Stomach (tissue), 9 donors: Measurements from ENCODE around the gene SELENOW. TPM values are rescaled to one million over a fixed set of nuclear protein-coding genes. Genes with fewer than 3 reads are reported as not detected.

Experiments used
- DNase-seq, 2 donors: peaks; one replicate each; pipeline versions ENCODE4 v3.0.0 to v3.0.0-alpha.2; 2013 to 2019
- H3K27ac ChIP-seq, 5 donors: fragments of 200-600 bp in 4 of 5; sonication (generic) in 4 of 5; one replicate each; pipeline ENCODE4 v1.5.1; 2013 to 2019; ENCODE audit warnings: mild to moderate bottlenecking in 1 of 5, moderate library complexity in 1 of 5
- H3K27me3 ChIP-seq, 3 donors: fragments of 200-600 bp; sonication (generic); one replicate each; pipeline ENCODE4 v1.5.1; 2017 to 2019; ENCODE audit warnings: mixed run types in 1 of 3
- H3K36me3 ChIP-seq, 4 donors: fragments of 200-600 bp; sonication (generic); 1 replicate in 3 of 4; 2 replicates in 1 of 4; pipeline ENCODE4 v1.5.1; 2016 to 2019
- H3K4me1 ChIP-seq, 4 donors: fragments of 200-600 bp; sonication (generic); one replicate each; pipeline ENCODE4 v1.5.1; 2016 to 2019
- H3K4me3 ChIP-seq, 4 donors: fragments of 200-600 bp; sonication (generic) in 3 of 4; one replicate each; pipeline ENCODE4 v1.5.1; 2016 to 2019; ENCODE audit warnings: mild to moderate bottlenecking in 1 of 4
- H3K9me3 ChIP-seq, 4 donors: fragments of 200-600 bp; sonication (generic); one replicate each; pipeline ENCODE4 v1.5.1; 2016 to 2019
- CTCF ChIP-seq, 7 experiments: fragments of 450-650 bp in 4 of 7; fragments of 200-600 bp in 3 of 7; sonication (generic) in 3 of 7; IDR thresholded peaks; one replicate each; pipeline ENCODE4 v1.5.1; 2016 to 2019; ENCODE audit warnings: antibody characterized with exemption in 7 of 7, control low read depth in 2 of 7, mild to moderate bottlenecking in 1 of 7
- EP300 ChIP-seq: sonication (generic); formaldehyde crosslinking; IDR thresholded peaks from one replicate; pipeline ENCODE4 v1.6.1; 2017; ENCODE audit warnings: antibody characterized with exemption
- POLR2A ChIP-seq, 4 donors: fragments of 450-650 bp; IDR thresholded peaks; one replicate each; pipeline ENCODE4 v1.6.1; 2016; ENCODE audit warnings: antibody characterized with exemption in 4 of 4, control low read depth in 2 of 4, mild to moderate bottlenecking in 1 of 4, moderate library complexity in 1 of 4
- POLR2AphosphoS5 ChIP-seq, 3 donors: sonication (generic); formaldehyde crosslinking; IDR thresholded peaks; one replicate each; pipeline ENCODE4 v1.6.1; 2016; ENCODE audit warnings: antibody characterized with exemption in 3 of 3
- WGBS, 5 donors: extraction: QIAGEN DNeasy Blood & Tissue Kit in 3 of 5; methylation state at CpG; one replicate each; pipeline versions ENCODE4 v1.1.5 to v1.1.7; 2013 to 2018; 5-methylcytosine and 5-hydroxymethylcytosine counted together
- intact Hi-C: fragments of 100-400 bp; cut with DNase I; formaldehyde crosslinking; loops from one replicate; pipeline ENCODE4 v1.15.1; 2023; ENCODE audit warnings: low total_unique reads
- polyA plus RNA-seq, 3 donors: library from polyadenylated mRNA; stranded (reverse); fragments of 200-250 nt; gene quantifications; one replicate each; pipeline ENCODE4 v1.2.3, GENCODE V29; 2013
- total RNA-seq, 5 donors: library from RNA; depleted of rRNA; stranded (reverse); fragments of >200 nt; gene quantifications; one replicate each; pipeline versions ENCODE4 v1.1.0 to v1.2.3, GENCODE V29; 2014 to 2016
- donor health status: healthy with polysubstance abuse.
- donor health status: Bipolar disorder and iron deficiency.
- donor health status: healthy.

Gene SELENOW
- total and polyA plus RNA-seq, 8 donors = 204 to 1,097 (median 585) TPM

GRCh38 chr19:47755065-47755761 lies 23.3 kb upstream of the SELENOW start:
- Histone ChIP-seq H3K4me3 (no peak overlapping the region), H3K36me3 (peaks cover 82 to 100% (median 100%) of the 10 kb centered on the region in 4 donors), H3K27me3 (no peaks in the 10 kb centered on the region), H3K4me1 (no peaks in the 10 kb centered on the region), H3K9me3 (no peaks in the 10 kb centered on the region), H3K27ac (no peak overlapping the region)
- DNase-seq = no peak
- intact Hi-C loops = no loop called here
- TF ChIP-seq EP300 (no peak), POLR2AphosphoS5 (IDR thresholded peaks at IDR 0.05) (no peak), POLR2A (IDR thresholded peaks at IDR 0.05) (no peak)
- 86 to 96% (median 92%) methylated on average over 26 to 36 of the region's 36 CpGs for WGBS, 5 donors

- no peaks in the 10 kb centered on the region for H3K4me1 ChIP-seq
- H3K27ac ChIP-seq = no peak overlapping the region
- intact Hi-C loops = no loop called here
- H3K9me3 ChIP-seq = no peaks in the 10 kb centered on the region
- H3K4me3 ChIP-seq = no peak overlapping the region
- TF ChIP-seq CTCF (IDR thresholded peaks at IDR 0.05) (no peak), POLR2A (IDR thresholded peaks at IDR 0.05) (no peak), EP300 (no peak), POLR2AphosphoS5 (IDR thresholded peaks at IDR 0.05) (no peak)
- 92 to 95% (median 95%) methylated on average over 7 to 28 of the region's 28 CpGs for WGBS, 5 donors
- H3K27me3 ChIP-seq = no peaks in the 10 kb centered on the region
- peaks cover 74 to 97% (median 95%) of the 10 kb centered on the region in 4 donors for H3K36me3 ChIP-seq
- no peak for DNase-seq
Observed at GRCh38 chr19:47755762-47756626, 22.5 kb upstream of the SELENOW start.

- H3K36me3 ChIP-seq = peaks cover 68 to 91% (median 89%) of the 10 kb centered on the region in 4 donors
- TF ChIP-seq POLR2AphosphoS5 (IDR thresholded peaks at IDR 0.05) = no peak
- TF ChIP-seq EP300 = no peak
- TF ChIP-seq POLR2A (IDR thresholded peaks at IDR 0.05) = no peak
- TF ChIP-seq CTCF (IDR thresholded peaks at IDR 0.05) = no peak
- no peaks in the 10 kb centered on the region for H3K27me3 ChIP-seq
- H3K4me1 ChIP-seq = no peaks in the 10 kb centered on the region
- intact Hi-C loops = no loop called here
- H3K27ac ChIP-seq = no peak overlapping the region
- H3K4me3 ChIP-seq = no peak overlapping the region
- no peak for DNase-seq
- 89 to 96% (median 91%) methylated on average over 10 to 12 of the region's 12 CpGs for WGBS, 5 donors
- no peaks in the 10 kb centered on the region for H3K9me3 ChIP-seq
Observed at GRCh38 chr19:47756627-47756929, 21.9 kb upstream of the SELENOW start.

GRCh38 chr19:47756953-47757608 lies 21.4 kb upstream of the SELENOW start:
- WGBS, 5 donors = 80 to 91% (median 86%) methylated on average over 19 to 22 of the region's 22 CpGs
- H3K4me1 ChIP-seq = no peaks in the 10 kb centered on the region
- H3K9me3 ChIP-seq = no peaks in the 10 kb centered on the region
- no peaks in the 10 kb centered on the region for H3K27me3 ChIP-seq
- no peak overlapping the region for H3K27ac ChIP-seq
- H3K4me3 ChIP-seq = no peak overlapping the region
- DNase-seq = no peak
- intact Hi-C loops = no loop called here
- H3K36me3 ChIP-seq = peaks cover 65 to 86% (median 84%) of the 10 kb centered on the region in 4 donors
- TF ChIP-seq POLR2AphosphoS5 (IDR thresholded peaks at IDR 0.05) (no peak), CTCF (IDR thresholded peaks at IDR 0.05) (no peak), POLR2A (IDR thresholded peaks at IDR 0.05) (no peak), EP300 (no peak)
